NCI-H510A treated with DMSO at 0.1 percent for 48 hours (cell line): ENCODE data around the gene PCDHGA10.
"Not testable (repeated sequence)": the region's sequence is repeated elsewhere in the genome, so short reads cannot be mapped to it uniquely, and the experiment has no call there.

ENCODE experiments used
- DNase-seq: peaks from one replicate; lab custom pipeline; 2025; lab: John Stamatoyannopoulos, UW

The PCDHGA10 gene

DNA sequence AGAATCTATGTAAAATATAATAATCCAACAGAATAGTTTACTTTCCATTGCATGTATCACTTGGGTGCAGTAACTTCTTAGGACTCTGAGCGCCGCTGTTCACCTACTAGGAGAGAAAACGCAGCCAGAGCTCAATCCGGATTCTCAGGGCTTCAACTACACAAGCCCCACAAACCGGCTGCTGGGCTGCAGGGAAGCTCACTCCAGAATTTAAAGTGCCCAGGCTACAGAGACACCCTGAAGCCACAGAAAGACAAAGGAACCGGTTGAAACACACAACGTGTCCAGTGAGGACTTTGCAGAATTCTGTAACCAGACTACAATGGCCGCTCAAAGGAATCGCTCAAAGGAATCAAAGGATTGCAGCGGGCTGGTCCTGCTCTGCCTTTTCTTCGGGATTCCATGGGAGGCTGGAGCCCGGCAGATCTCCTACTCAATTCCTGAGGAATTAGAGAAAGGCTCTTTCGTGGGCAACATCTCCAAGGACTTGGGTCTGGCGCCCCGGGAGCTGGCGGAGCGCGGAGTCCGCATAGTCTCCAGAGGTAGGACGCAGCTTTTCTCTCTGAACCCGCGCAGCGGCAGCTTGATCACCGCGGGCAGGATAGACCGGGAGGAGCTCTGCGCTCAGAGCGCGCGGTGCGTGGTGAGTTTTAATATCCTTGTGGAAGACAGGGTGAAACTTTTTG is at the start of gene PCDHGA10:
TSS of gene PCDHGA10 (plus strand) at position 134 of the 686 bp plus-strand sequence. CDS start at position 323, 189 bp downstream.
- peak; percentile 7 for DNase-seq

DNA sequence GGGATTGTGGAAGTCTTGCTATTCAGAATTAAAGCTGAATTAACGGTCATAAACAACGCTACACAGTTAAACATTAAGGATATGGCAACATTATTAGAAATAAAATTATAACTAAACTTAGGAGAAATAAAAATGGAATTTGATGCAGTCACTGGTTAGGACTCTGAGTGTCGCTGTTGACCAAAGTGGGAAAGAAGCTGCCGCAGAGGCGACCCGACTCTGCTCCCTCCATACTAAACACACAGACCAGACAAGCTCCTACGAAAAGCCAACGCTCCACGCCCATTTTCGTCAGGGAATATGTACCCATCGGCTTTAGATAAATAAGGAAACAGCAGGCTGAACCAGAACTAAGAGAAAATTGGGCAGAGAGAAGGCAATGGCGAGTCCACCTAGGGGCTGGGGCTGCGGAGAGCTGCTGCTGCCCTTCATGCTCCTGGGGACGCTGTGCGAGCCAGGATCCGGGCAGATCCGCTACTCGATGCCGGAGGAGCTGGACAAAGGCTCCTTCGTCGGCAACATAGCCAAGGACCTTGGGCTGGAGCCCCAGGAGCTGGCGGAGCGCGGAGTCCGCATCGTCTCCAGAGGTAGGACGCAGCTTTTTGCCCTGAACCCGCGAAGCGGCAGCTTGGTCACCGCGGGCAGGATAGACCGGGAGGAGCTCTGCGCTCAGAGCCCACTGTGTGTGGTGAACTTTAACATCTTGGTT is 48.7 kb upstream of the PCDHGA10 start, which contains the start of gene PCDHGA5:
TSS of gene PCDHGA5 (plus strand) at position 211 of the 709 bp plus-strand sequence. CDS start at position 380, 169 bp downstream.
- no peak for DNase-seq

DNA sequence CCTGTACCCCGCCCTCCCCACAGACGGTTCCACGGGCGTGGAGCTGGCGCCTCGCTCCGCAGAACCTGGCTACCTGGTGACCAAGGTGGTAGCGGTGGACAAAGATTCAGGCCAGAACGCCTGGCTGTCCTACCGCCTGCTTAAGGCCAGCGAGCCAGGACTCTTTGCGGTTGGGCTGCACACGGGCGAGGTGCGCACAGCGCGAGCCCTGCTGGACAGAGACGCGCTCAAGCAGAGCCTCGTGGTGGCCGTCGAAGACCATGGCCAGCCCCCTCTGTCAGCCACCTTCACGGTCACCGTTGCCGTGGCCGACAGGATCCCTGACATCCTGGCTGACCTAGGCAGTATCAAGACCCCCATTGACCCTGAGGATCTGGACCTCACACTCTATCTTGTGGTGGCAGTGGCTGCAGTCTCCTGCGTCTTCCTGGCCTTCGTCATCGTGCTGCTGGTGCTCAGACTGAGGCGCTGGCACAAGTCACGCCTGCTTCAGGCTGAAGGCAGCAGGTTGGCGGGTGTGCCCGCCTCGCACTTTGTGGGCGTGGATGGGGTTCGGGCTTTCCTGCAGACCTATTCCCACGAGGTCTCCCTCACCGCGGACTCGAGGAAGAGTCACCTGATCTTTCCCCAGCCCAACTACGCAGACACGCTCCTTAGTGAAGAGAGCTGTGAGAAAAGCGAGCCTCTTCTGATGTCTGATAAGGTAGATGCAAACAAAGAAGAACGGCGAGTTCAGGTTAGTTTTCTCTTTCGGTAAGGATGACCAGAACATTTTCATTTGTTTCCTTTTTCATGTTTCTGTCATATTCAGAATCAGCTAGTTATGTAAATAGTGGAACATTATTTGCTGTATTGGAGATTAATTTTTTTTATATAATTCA is 46.5 kb upstream of the PCDHGA10 start:
- DNase-seq, result no peak

DNA sequence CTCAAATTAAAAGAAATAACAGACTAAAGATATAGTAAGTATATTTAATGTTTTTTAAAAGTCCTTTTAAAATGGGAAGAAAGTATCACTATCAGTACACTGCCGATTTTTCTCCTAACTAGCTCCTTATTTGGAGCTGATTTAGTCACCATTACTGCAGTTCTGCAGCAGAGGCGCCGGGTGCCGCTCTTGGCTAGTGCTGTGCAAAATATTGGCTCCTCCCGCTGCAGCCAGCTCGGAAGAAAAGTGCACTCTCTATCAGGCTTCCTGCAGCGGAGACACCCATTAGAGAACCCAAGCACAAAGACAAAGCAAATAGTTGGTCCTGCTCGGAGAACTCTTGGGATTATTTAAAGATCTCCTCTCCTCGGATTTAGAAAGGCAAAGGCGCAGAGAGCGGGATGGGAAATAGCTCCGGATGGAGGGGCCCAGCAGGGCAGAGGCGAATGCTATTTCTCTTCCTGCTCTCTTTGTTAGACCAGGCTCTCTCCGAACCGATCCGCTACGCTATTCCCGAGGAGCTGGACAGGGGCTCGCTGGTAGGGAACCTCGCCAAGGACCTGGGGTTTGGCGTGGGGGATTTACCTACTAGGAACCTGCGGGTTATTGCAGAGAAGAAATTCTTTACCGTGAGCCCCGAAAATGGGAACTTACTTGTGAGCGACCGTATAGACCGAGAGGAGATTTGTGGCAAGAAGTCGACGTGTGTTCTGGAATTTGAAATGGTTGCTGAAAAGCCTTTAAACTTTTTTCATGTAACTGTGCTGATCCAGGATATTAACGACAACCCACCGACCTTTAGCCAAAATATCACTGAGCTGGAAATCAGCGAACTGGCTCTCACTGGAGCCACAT is 42.6 kb upstream of the PCDHGA10 start, which contains the start of gene PCDHGB3:
TSS of gene PCDHGB3 (plus strand) at position 249 of the 855 bp plus-strand sequence. CDS start at position 402, 153 bp downstream.
- DNase-seq, result no peak

DNA sequence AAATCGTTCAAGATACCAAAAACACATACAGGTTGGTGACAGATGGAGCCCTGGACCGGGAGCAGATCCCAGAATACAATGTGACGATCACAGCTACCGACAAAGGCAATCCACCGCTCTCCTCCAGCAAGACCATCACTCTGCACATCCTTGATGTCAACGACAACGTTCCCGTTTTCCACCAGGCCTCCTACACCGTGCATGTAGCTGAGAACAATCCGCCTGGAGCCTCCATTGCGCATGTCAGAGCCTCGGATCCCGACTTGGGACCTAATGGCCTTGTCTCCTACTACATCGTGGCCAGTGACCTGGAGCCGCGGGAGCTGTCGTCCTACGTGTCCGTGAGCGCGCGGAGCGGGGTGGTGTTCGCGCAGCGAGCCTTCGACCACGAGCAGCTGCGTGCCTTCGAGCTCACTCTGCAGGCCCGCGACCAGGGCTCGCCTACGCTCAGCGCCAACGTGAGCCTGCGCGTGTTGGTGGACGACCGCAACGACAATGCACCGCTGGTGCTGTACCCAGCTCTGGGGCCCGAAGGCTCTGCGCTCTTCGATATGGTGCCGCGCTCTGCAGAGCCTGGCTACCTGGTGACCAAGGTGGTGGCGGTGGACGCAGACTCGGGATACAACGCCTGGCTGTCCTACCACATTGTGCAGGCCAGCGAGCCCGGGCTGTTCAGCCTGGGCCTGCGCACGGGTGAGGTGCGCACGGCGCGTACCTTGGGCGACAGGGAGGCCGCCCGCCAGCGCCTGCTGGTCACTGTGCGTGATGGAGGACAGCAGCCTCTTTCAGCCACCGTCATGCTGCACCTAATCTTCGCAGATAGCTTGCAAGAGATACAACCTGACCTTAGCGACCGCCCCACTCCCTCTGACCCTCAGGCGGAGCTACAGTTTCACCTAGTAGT is 41.0 kb upstream of the PCDHGA10 start:
- no peak for DNase-seq

DNA sequence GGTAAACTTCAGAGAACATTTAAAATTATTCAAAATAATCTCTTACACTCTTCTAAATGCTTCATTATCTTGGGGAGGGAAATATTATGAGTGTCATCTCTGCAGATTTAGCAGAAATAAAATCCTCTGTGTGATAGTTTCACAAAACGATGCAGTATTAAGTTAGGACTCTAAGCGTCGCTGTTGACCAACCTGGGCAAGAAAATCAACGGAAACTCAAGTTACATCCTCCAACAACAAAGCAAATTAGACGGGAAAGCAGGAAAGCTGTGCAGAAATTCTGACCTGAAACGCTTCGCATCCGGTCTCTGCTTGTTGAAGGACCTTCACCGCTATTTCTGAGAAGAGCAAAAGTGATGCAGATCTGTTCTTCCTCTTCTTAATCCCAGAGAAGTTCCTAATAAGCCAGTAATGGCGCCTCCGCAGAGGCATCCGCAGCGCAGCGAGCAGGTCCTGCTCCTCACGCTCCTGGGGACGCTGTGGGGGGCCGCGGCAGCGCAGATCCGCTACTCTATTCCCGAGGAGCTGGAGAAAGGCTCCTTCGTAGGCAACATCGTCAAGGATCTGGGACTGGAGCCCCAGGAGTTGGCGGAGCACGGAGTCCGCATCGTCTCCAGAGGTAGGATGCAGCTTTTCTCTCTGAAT is 39.0 kb upstream of the PCDHGA10 start, which contains the start of gene PCDHGA6:
TSS of gene PCDHGA6 (plus strand) at position 219 of the 645 bp plus-strand sequence. CDS start at position 412, 193 bp downstream.
- no peak for DNase-seq

DNA sequence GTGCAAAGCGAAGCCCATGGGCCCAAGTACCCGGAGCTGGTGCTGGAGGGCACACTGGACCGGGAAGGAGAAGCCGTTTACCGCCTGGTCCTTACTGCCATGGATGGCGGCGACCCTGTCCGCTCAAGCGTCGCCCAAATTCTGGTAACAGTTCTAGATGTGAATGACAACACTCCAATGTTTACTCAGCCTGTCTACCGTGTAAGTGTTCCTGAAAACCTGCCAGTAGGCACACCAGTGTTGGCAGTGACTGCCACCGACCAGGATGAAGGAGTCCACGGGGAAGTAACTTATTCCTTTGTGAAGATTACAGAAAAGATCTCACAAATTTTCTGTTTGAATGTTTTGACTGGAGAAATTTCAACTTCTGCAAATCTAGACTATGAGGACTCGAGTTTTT is 38.2 kb upstream of the PCDHGA10 start:
- DNase-seq, result no peak

DNA sequence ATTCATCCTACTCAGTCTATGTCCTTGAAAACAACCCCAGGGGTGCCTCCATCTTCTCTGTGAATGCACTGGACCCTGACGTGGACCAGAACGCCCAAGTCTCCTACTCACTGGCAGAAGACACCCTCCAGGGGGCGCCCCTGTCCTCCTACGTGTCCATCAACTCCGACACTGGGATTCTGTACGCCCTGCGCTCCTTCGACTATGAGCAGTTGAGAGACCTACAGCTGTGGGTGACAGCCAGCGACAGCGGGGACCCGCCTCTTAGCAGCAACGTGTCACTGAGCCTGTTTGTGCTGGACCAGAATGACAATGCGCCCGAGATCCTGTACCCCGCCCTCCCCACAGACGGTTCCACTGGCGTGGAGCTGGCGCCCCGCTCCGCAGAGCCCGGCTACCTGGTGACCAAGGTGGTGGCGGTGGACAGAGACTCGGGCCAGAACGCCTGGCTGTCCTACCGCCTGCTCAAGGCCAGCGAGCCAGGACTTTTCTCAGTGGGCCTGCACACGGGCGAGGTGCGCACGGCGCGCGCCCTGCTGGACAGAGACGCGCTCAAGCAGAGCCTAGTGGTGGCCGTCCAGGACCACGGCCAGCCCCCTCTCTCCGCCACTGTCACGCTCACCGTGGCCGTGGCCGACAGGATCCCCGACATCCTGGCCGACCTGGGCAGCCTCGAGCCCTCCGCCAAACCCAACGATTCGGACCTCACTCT is 37.2 kb upstream of the PCDHGA10 start:
- not testable (repeated sequence) for DNase-seq

DNA sequence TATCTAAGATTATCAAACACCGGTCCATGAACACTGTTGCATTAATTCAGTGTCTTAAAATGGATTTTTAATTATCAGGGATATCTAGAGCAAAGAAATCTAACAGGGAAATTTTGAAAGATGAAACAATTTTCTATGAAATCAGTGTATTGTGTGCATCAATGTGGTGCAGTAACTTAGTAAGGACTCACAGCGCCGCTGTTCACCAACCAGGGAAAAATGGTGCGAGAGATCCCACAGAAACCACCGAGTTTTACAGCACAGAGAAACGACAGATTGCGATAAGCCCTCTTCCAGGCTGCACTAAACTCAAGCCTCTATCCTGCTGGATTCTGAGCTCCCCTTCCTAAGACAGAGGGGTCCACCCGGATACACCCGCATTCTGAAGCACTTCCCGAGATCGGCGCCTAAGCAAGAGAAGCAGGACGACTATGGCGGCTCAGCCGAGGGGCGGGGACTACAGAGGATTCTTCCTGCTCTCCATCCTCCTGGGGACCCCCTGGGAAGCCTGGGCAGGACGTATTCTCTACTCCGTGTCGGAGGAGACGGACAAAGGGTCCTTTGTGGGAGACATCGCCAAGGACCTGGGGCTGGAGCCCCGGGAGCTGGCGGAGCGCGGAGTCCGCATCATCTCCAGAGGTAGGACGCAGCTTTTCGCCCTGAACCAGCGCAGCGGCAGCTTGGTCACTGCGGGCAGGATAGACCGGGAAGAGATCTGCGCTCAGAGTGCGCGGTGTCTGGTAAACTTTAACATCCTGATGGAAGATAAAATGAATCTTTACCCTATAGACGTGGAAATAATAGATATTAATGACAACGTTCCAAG is 30.1 kb upstream of the PCDHGA10 start, which contains the start of gene PCDHGA7:
TSS of gene PCDHGA7 (plus strand) at position 274 of the 826 bp plus-strand sequence. CDS start at position 432, 158 bp downstream.
- peak; percentile 24 for DNase-seq

DNA sequence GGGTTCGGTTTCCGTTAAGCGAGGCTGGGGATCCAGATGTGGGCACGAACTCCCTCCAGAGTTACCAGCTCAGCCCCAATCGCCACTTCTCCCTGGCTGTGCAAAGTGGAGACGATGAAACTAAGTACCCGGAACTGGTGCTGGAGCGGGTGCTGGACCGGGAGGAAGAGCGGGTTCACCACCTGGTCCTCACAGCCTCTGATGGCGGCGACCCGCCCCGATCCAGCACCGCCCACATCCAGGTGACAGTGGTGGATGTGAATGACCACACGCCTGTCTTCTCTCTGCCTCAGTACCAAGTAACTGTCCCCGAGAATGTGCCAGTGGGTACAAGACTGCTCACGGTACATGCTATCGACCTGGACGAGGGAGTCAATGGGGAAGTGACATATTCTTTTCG is 29.4 kb upstream of the PCDHGA10 start:
- no peak for DNase-seq

DNA sequence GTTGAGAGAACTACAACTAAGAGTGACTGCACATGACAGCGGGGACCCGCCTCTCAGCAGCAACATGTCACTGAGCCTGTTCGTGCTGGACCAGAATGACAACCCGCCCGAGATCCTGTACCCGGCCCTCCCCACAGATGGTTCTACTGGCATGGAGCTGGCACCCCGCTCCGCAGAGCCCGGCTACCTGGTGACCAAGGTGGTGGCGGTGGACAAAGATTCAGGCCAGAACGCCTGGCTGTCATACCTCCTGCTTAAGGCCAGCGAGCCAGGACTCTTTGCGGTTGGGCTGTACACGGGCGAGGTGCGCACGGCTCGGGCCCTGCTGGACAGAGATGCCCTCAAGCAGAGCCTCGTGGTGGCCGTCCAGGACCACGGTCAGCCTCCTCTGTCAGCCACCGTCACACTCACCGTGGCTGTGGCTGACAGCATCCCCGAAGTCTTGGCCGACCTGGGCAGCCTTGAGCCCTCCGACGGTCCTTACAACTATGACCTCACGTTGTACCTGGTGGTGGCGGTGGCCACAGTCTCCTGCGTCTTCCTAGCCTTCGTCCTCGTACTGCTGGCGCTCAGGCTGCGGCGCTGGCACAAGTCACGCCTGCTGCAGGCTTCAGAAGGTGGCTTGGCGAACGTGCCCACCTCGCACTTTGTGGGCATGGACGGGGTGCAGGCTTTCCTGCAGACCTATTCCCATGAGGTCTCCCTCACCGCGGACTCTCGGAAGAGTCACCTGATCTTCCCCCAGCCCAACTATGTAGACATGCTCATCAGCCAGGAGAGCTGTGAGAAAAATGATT is 28.1 kb upstream of the PCDHGA10 start:
- no peak for DNase-seq

DNA sequence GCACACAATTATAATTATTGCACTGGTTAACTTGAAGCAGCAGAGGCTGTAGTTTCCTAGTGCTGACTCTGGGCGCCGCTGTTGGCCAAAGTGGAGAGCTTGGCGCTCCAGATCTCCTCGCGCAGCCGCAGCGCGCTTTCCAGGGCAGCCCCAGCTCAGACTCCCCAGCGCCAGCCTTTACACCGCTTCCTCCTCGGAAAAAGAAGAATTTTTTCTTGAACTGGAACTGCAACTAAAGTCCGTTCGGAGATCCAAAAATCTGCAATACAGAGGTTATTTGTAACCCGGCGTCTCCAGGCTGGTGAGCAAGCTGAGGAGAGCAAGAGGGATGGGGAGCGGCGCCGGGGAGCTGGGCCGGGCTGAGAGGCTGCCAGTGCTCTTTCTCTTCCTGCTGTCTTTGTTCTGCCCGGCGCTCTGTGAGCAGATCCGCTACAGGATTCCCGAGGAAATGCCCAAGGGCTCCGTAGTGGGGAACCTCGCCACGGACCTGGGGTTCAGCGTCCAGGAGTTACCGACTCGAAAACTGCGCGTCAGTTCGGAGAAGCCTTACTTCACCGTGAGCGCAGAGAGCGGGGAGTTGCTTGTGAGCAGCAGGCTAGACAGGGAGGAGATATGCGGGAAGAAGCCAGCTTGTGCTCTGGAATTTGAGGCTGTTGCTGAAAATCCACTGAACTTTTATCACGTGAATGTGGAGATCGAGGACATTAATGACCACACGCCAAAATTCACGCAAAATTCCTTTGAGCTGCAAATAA is 25.1 kb upstream of the PCDHGA10 start, which contains the start of gene PCDHGB4:
TSS of gene PCDHGB4 (plus strand) at position 142 of the 755 bp plus-strand sequence. CDS start at position 329, 187 bp downstream.
- not testable (repeated sequence) for DNase-seq

DNA sequence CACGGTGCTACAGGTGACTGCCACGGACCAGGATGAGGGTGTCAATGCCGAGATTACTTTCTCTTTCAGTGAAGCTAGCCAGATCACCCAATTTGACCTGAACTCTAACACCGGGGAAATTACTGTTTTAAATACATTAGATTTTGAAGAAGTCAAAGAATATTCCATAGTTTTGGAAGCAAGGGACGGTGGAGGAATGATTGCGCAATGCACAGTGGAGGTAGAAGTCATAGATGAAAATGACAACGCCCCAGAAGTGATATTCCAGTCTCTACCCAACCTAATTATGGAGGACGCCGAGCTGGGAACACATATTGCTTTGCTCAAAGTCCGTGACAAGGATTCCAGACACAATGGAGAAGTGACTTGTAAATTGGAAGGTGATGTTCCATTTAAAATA is 24.1 kb upstream of the PCDHGA10 start:
- no peak for DNase-seq

DNA sequence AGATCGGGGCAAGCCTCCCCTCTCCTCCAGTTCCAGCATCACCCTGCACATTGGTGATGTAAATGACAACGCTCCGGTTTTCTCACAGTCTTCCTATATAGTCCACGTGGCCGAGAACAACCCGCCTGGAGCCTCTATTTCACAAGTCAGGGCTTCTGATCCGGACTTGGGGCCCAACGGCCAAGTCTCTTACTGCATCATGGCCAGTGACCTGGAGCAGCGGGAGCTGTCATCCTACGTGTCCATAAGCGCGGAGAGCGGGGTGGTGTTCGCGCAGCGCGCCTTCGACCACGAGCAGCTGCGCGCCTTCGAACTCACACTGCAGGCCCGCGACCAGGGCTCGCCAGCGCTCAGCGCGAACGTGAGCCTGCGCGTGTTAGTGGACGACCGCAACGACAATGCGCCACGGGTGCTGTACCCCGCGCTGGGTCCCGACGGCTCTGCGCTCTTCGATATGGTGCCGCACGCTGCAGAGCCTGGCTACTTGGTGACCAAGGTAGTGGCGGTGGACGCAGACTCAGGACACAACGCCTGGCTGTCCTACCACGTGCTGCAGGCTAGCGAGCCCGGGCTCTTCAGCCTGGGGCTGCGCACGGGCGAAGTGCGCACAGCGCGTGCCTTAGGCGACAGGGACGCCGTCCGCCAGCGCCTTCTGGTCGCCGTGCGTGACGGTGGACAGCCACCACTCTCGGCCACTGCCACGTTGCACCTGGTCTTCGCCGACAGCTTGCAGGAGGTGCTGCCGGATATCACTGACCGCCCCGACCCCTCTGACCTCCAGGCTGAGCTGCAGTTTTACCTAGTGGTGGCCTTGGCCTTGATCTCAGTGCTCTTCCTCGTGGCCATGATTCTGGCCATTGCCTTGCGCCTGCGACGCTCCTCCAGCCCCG is 23.4 kb upstream of the PCDHGA10 start:
- no peak for DNase-seq
